GM23338 (cell line): ENCODE results near the gene NTM.
"Not testable (repeated sequence)": the region's sequence is repeated elsewhere in the genome, so short reads cannot be mapped to it uniquely, and the experiment has no call there.

Source experiments
- CREB1 ChIP-seq: fragments of 250-450 bp; sonication (Bioruptor Pico); IDR thresholded peaks from 2 replicates; pipeline ENCODE4 v1.5.0; 2020; ENCODE audit warnings: low read depth, mild to moderate bottlenecking, moderate library complexity
- EZH2 ChIP-seq: fragments of 200-600 bp; sonication (generic); IDR thresholded peaks from one replicate; pipeline ENCODE4 v1.8.0; 2017; ENCODE audit warnings: antibody characterized with exemption, mild to moderate bottlenecking, low read depth; ENCODE audit not compliant: unreplicated experiment
- EZH2phosphoT487 ChIP-seq: fragments of 200-600 bp; sonication (generic); IDR thresholded peaks from one replicate; pipeline ENCODE4 v1.8.1; 2018; ENCODE audit warnings: antibody characterized with exemption; ENCODE audit not compliant: unreplicated experiment
- JUNB ChIP-seq: IDR thresholded peaks from one replicate; pipeline ENCODE4 v1.6.1; 2016; ENCODE audit warnings: antibody characterized with exemption; ENCODE audit not compliant: unreplicated experiment
- POLR2AphosphoS5 ChIP-seq: IDR thresholded peaks from 2 replicates; pipeline ENCODE4 v1.6.1; 2016; ENCODE audit warnings: antibody characterized with exemption, low read depth
- ZNF331 ChIP-seq: fragments of 250-450 bp; sonication (Bioruptor Pico); IDR thresholded peaks from 2 replicates; pipeline ENCODE4 v1.5.0; 2020; ENCODE audit warnings: low read depth, mild to moderate bottlenecking, moderate library complexity
- TF ChIP-seq, protein P1 (sequence below), 2 experiments: fragments of 200-600 bp in 1 of 2; sonication (generic) in 1 of 2; conservative IDR thresholded peaks; 2 replicates each; pipeline versions ENCODE4 v1.5.1 to v1.6.1; 2016 to 2017; ENCODE audit warnings: antibody characterized with exemption in 2 of 2, low read depth in 2 of 2, mild to moderate bottlenecking in 2 of 2, moderate library complexity in 1 of 2

DNA sequence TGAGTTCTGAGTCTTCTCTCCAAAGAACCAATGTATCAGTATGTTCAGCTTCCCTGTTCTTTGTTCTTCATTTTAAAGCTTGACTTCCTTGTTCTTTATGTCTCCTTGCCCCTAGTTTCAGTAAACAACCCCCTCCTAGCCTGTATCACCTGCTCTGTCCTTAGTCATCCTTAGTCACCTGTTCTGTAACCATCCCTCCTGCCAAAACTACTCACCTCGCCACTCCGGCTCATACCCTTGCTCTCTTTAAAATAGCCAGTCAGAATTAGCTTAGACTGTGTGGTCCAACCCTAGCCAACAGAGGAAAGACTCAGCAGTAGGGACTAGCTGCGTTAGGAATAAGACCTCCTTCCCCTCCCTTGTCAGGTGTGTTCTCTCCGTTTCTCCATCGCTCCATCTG, 127.3 kb downstream of the NTM start:
- TF ChIP-seq POLR2AphosphoS5; EZH2; CREB1 (CRISPR knock-in tag); JUNB; ZNF331 (CRISPR knock-in tag); EZH2phosphoT487: not testable (repeated sequence)
- TF ChIP-seq, protein P1, sequence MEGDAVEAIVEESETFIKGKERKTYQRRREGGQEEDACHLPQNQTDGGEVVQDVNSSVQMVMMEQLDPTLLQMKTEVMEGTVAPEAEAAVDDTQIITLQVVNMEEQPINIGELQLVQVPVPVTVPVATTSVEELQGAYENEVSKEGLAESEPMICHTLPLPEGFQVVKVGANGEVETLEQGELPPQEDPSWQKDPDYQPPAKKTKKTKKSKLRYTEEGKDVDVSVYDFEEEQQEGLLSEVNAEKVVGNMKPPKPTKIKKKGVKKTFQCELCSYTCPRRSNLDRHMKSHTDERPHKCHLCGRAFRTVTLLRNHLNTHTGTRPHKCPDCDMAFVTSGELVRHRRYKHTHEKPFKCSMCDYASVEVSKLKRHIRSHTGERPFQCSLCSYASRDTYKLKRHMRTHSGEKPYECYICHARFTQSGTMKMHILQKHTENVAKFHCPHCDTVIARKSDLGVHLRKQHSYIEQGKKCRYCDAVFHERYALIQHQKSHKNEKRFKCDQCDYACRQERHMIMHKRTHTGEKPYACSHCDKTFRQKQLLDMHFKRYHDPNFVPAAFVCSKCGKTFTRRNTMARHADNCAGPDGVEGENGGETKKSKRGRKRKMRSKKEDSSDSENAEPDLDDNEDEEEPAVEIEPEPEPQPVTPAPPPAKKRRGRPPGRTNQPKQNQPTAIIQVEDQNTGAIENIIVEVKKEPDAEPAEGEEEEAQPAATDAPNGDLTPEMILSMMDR (conservative IDR thresholded peaks at IDR 0.05; ENCODE audit: low read depth in 2 of 2): not testable (repeated sequence)
